ENCODE results near the gene SBNO2.
"Not testable (repeated sequence)": the region's sequence is repeated elsewhere in the genome, so short reads cannot be mapped to it uniquely, and the experiment has no call there.

SBNO2 gene

DNA sequence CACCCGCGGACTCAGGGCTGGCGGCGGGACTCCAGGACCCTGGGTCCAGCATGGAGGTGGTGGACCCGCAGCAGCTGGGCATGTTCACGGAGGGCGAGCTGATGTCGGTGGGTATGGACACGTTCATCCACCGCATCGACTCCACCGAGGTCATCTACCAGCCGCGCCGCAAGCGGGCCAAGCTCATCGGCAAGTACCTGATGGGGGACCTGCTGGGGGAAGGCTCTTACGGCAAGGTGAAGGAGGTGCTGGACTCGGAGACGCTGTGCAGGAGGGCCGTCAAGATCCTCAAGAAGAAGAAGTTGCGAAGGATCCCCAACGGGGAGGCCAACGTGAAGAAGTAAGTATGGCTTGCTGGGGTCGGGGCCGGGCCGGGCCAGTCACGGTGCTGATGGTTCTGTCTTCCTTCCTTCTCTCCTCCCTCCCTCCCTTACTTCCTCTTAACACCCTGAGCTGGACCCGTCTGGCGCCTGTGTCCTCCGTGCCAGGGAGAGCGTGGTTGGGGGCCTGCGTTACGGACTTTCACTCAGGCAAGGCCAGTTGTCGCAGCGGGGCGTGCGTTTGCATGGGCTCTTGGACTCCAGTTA is 32.9 kb upstream of the SBNO2 start:
- Histone ChIP-seq H3K4me2 (ENCODE audit: insufficient read depth, low read length) (peak overlapping the region; percentile 98), H3K27ac (ENCODE audit: low read length) (peak overlapping the region; percentile 60), H3K9me3 (ENCODE audit: insufficient read depth, low read length, severe bottlenecking) (no peaks in the 10 kb centered on the region), H4K20me1 (ENCODE audit: insufficient read depth, low read length) (peaks cover 42% of the 10 kb centered on the region), H3K36me3 (ENCODE audit: insufficient read depth, low read length) (peaks cover 42% of the 10 kb centered on the region), H3K27me3 (ENCODE audit: insufficient read depth, low read length, poor library complexity) (no peaks in the 10 kb centered on the region), H3K9ac (ENCODE audit: low read depth, low read length) (peak overlapping the region; percentile 75), H2AFZ (ENCODE audit: low read depth, low read length) (no peak overlapping the region), H3K4me1 (ENCODE audit: insufficient read depth, low read length) (peaks cover 56% of the 10 kb centered on the region), H3K79me2 (ENCODE audit: insufficient read depth, low read length) (peaks cover 61% of the 10 kb centered on the region), H3K4me3 (ENCODE audit: low read depth in 1 of 2, low read length in 2 of 2) (peak overlapping the region; percentile 78 to 80)
- ATAC-seq (ENCODE audit: insufficient read depth, low read depth): no peak
- no peak for TF ChIP-seq EZH2 (IDR thresholded peaks at IDR 0.05; ENCODE audit: borderline replicate concordance, low read depth, low read length, severe bottlenecking)
- TF ChIP-seq, protein P1, sequence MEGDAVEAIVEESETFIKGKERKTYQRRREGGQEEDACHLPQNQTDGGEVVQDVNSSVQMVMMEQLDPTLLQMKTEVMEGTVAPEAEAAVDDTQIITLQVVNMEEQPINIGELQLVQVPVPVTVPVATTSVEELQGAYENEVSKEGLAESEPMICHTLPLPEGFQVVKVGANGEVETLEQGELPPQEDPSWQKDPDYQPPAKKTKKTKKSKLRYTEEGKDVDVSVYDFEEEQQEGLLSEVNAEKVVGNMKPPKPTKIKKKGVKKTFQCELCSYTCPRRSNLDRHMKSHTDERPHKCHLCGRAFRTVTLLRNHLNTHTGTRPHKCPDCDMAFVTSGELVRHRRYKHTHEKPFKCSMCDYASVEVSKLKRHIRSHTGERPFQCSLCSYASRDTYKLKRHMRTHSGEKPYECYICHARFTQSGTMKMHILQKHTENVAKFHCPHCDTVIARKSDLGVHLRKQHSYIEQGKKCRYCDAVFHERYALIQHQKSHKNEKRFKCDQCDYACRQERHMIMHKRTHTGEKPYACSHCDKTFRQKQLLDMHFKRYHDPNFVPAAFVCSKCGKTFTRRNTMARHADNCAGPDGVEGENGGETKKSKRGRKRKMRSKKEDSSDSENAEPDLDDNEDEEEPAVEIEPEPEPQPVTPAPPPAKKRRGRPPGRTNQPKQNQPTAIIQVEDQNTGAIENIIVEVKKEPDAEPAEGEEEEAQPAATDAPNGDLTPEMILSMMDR (IDR thresholded peaks at IDR 0.05; ENCODE audit: borderline replicate concordance, extremely low read depth, low read length, poor library complexity, severe bottlenecking): no peak
- DNase-seq: no peak

DNA sequence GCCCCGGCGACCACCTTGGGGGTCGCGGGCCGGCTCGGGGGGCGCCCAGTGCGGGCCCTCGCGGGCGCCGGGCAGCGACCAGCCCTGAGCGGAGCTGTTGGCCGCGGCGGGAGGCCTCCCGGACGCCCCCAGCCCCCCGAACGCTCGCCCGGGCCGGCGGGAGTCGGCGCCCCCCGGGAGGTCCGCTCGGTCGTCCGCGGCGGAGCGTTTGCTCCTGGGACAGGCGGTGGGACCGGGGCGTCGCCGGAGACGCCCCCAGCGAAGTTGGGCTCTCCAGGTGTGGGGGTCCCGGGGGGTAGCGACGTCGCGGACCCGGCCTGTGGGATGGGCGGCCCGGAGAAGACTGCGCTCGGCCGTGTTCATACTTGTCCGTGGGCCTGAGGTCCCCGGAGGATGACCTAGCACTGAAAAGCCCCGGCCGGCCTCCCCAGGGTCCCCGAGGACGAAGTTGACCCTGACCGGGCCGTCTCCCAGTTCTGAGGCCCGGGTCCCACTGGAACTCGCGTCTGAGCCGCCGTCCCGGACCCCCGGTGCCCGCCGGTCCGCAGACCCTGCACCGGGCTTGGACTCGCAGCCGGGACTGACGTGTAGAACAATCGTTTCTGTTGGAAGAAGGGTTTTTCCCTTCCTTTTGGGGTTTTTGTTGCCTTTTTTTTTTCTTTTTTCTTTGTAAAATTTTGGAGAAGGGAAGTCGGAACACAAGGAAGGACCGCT is 32.2 kb upstream of the SBNO2 start:
- Histone ChIP-seq H3K9me3 (ENCODE audit: insufficient read depth, low read length, severe bottlenecking) (no peaks in the 10 kb centered on the region), H3K27ac (ENCODE audit: low read length) (peak overlapping the region; percentile 60), H3K79me2 (ENCODE audit: insufficient read depth, low read length) (peaks cover 54% of the 10 kb centered on the region), H3K36me3 (ENCODE audit: insufficient read depth, low read length) (peaks cover 35% of the 10 kb centered on the region), H3K4me1 (ENCODE audit: insufficient read depth, low read length) (peaks cover 56% of the 10 kb centered on the region), H3K27me3 (ENCODE audit: insufficient read depth, low read length, poor library complexity) (no peaks in the 10 kb centered on the region), H3K4me2 (ENCODE audit: insufficient read depth, low read length) (peak overlapping the region; percentile 98), H2AFZ (ENCODE audit: low read depth, low read length) (0 out of 2 replicates have a peak overlapping the region, but pooled peaks have one; percentile 38), H4K20me1 (ENCODE audit: insufficient read depth, low read length) (peaks cover 35% of the 10 kb centered on the region), H3K4me3 (ENCODE audit: low read depth in 1 of 2, low read length in 2 of 2) (peak overlapping the region; percentile 78 to 80), H3K9ac (ENCODE audit: low read depth, low read length) (peak overlapping the region; percentile 75)
- DNase-seq (no peak), ATAC-seq (ENCODE audit: insufficient read depth, low read depth) (no peak)
- TF ChIP-seq, protein P1 (IDR thresholded peaks at IDR 0.05; ENCODE audit: borderline replicate concordance, extremely low read depth, low read length, poor library complexity, severe bottlenecking): no peak
- no peak for TF ChIP-seq EZH2 (IDR thresholded peaks at IDR 0.05; ENCODE audit: borderline replicate concordance, low read depth, low read length, severe bottlenecking)

DNA sequence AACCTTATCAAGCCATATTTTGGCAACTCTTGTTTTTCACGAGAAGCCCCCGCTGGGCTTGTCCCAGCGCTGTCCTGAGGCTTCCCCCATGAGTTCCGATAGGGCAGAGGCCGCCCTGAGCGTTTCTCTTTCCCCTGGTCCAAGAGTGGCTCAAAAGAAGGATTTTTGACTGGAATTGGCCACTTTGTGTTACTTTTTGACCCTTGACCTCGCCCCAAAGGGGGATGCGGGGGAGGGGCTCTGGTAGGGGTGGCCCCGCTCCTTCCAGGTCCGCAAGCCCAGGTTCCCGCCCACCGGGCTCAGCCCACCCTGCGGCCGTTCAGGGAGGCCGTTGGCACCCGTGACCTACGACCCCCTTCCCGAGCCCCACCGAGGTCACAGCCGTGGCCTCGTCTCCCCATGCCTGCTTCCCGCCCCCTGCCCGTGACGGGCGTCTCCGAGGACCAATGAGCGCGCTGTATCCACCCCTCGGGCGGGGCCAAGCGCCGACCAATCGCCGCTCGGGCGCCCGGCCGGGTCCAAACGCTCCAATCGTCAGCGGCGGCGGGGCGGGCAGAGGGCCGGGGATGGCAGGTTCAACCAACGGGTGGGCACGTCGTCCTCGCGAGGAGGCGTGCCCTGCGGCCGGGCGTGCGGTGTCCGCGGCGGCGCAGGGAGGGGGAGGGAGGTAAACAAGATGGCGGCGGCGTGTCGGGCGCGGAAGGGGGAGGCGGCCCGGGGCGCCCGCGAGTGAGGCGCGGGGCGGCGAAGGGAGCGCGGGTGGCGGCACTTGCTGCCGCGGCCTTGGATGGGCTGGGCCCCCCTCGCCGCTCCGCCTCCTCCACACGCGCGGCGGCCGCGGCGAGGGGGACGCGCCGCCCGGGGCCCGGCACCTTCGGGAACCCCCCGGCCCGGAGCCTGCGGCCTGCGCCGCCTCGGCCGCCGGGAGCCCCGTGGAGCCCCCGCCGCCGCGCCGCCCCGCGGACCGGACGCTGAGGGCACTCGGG is 31.3 kb upstream of the SBNO2 start, which contains the start of gene STK11:
STK11 (plus strand) TSS at position 665 of the 986 bp plus-strand sequence. CDS start 1,136 bp downstream, outside the sequence.
- Histone ChIP-seq H3K27ac (ENCODE audit: low read length) (peak within 1 kb of the TSS; percentile 97), H2AFZ (ENCODE audit: low read depth, low read length) (peak within 1 kb of the TSS; percentile 92), H3K4me2 (ENCODE audit: insufficient read depth, low read length) (peak within 1 kb of the TSS; percentile 98), H3K27me3 (ENCODE audit: insufficient read depth, low read length, poor library complexity) (no peaks in the 10 kb centered on the region), H3K79me2 (ENCODE audit: insufficient read depth, low read length) (peaks cover 45% of the 10 kb centered on the region), H3K9ac (ENCODE audit: low read depth, low read length) (peak within 1 kb of the TSS; percentile 75), H3K36me3 (ENCODE audit: insufficient read depth, low read length) (peaks cover 30% of the 10 kb centered on the region), H3K4me3 (ENCODE audit: low read depth in 1 of 2, low read length in 2 of 2) (peak within 1 kb of the TSS; percentile 78 to 80), H4K20me1 (ENCODE audit: insufficient read depth, low read length) (peaks cover 33% of the 10 kb centered on the region), H3K4me1 (ENCODE audit: insufficient read depth, low read length) (peaks cover 56% of the 10 kb centered on the region), H3K9me3 (ENCODE audit: insufficient read depth, low read length, severe bottlenecking) (no peaks in the 10 kb centered on the region)
- DNase-seq (peak; percentile 100), ATAC-seq (ENCODE audit: insufficient read depth, low read depth) (peak; percentile 98)
- TF ChIP-seq EZH2 (IDR thresholded peaks at IDR 0.05; ENCODE audit: borderline replicate concordance, low read depth, low read length, severe bottlenecking): no peak

GRCh38 chr19:1200614-1201013 is 26.5 kb upstream of the SBNO2 start:
- not testable (repeated sequence) for H3K4me2 ChIP-seq (ENCODE audit: insufficient read depth, low read length); H3K4me3 ChIP-seq (ENCODE audit: low read depth in 1 of 2, low read length in 2 of 2); H3K9ac ChIP-seq (ENCODE audit: low read depth, low read length); H4K20me1 ChIP-seq (ENCODE audit: insufficient read depth, low read length); H3K27ac ChIP-seq (ENCODE audit: low read length); H3K79me2 ChIP-seq (ENCODE audit: insufficient read depth, low read length); H2AFZ ChIP-seq (ENCODE audit: low read depth, low read length); ATAC-seq (ENCODE audit: insufficient read depth, low read depth); DNase-seq; H3K27me3 ChIP-seq (ENCODE audit: insufficient read depth, low read length, poor library complexity); H3K36me3 ChIP-seq (ENCODE audit: insufficient read depth, low read length); H3K9me3 ChIP-seq (ENCODE audit: insufficient read depth, low read length, severe bottlenecking)
- H3K4me1 ChIP-seq (ENCODE audit: insufficient read depth, low read length): peaks cover 20% of the 10 kb centered on the region
